ENCODE measurements around the gene TBX1. TPM values are rescaled to one million over a fixed set of nuclear protein-coding genes. Genes with fewer than 3 reads are reported as not detected.

TBX1 gene
- polyA plus RNA-seq, 3 donors = not detected

GRCh38 chr22:19748991-19749664 is 11.4 kb upstream of the TBX1 start:
- H3K36me3 ChIP-seq (replicated peaks in 1 of 2; ENCODE audit: control insufficient read depth in 1 of 2, insufficient read depth in 2 of 2, low read length in 2 of 2) = no peaks in the 10 kb centered on the region
- peaks cover 16 to 47% (median 25%) of the 10 kb centered on the region in 3 donors for H3K27me3 Mint-ChIP-seq (ENCODE audit: low read depth in 3 of 3)
- H3K27me3 ChIP-seq (ENCODE audit: control insufficient read depth in 2 of 2, insufficient read depth in 2 of 2, low read length in 2 of 2) = peaks cover 6 to 29% of the 10 kb centered on the region in 2 donors
- H3K27ac Mint-ChIP-seq = no peak overlapping the region
- no peaks in the 10 kb centered on the region for H4K20me1 ChIP-seq (ENCODE audit: insufficient read depth, low read length)
- no peak for DNase-seq
- H3K9me3 Mint-ChIP-seq = peaks cover 0 to 3% (median 0%) of the 10 kb centered on the region in 7 donors
- no peak overlapping the region for H3K9ac ChIP-seq (ENCODE audit: insufficient read depth, low read length, poor library complexity, severe bottlenecking)
- TF ChIP-seq CTCF (IDR thresholded peaks at IDR 0.05) = no peak
- intact Hi-C loops (cut with micrococcal nuclease) = no loop called here
- H3K9me3 ChIP-seq (replicated peaks in 1 of 2; ENCODE audit: control insufficient read depth in 1 of 2, insufficient read depth in 1 of 2, low read length in 2 of 2) = peaks cover 0 to under 1% of the 10 kb centered on the region in 2 donors
- H3K4me1 ChIP-seq (ENCODE audit: control insufficient read depth in 1 of 2, insufficient read depth in 2 of 2, low read length in 2 of 2) = no peaks in the 10 kb centered on the region
- H2AFZ ChIP-seq (ENCODE audit: insufficient read depth, low read depth, low read length, poor library complexity, severe bottlenecking) = no peak overlapping the region
- H3K79me2 ChIP-seq (ENCODE audit: insufficient read depth, low read length) = no peaks in the 10 kb centered on the region
- H3K4me2 ChIP-seq (replicated peaks; ENCODE audit: extremely low read depth, low read length, poor library complexity, severe bottlenecking) = no peak overlapping the region
- no peak overlapping the region for H3K4me3 ChIP-seq (replicated peaks in 1 of 3; ENCODE audit: low read depth in 2 of 3, low read length in 3 of 3)
- H3K36me3 Mint-ChIP-seq = no peaks in the 10 kb centered on the region
- 85% methylated on average over 14 of the region's 15 CpGs for WGBS (ENCODE audit: insufficient coverage)
- H3K4me3 Mint-ChIP-seq = no peak overlapping the region
- H3K27ac ChIP-seq (ENCODE audit: low read depth in 1 of 2, low read length in 2 of 2) = no peak overlapping the region
- no peaks in the 10 kb centered on the region for H3K4me1 Mint-ChIP-seq

DNA sequence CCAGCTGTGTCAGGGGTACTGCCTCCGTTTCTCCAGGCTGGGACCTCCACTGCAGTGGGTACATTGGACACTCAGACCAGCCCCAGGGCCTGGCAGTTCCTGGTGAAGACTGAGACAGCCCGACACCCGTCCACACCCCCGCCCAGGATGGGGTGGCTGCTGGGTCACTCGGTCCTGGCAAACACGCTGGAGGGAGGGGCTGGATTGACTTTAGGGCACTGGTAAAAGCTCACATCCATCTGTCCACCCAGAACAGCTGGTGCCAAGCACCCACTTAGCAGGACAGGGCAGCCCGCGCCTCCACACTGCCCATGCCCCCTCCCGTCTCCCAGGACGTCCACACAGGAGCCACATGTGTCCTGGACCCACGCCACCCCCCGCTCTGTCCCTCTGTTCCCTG is 10.7 kb upstream of the TBX1 start:
- Mint-ChIP-seq H3K36me3 (no peaks in the 10 kb centered on the region), H3K4me3 (no peak overlapping the region), H3K4me1 (no peaks in the 10 kb centered on the region), H3K27ac (no peak overlapping the region), H3K9me3 (peaks cover 0 to 10% (median 0%) of the 10 kb centered on the region in 7 donors), H3K27me3 (ENCODE audit: low read depth in 3 of 3) (peaks cover 24 to 54% (median 33%) of the 10 kb centered on the region in 3 donors)
- no peak for TF ChIP-seq CTCF (IDR thresholded peaks at IDR 0.05)
- H3K9me3 ChIP-seq (replicated peaks in 1 of 2; ENCODE audit: control insufficient read depth in 1 of 2, insufficient read depth in 1 of 2, low read length in 2 of 2) = peaks cover 0 to 8% of the 10 kb centered on the region in 2 donors
- peaks cover 11 to 36% of the 10 kb centered on the region in 2 donors for H3K27me3 ChIP-seq (ENCODE audit: control insufficient read depth in 2 of 2, insufficient read depth in 2 of 2, low read length in 2 of 2)
- 98% methylated on average over 7 of the region's 12 CpGs for WGBS (ENCODE audit: insufficient coverage)
- intact Hi-C loops (cut with micrococcal nuclease) = no loop called here
- no peak overlapping the region for H3K4me3 ChIP-seq (replicated peaks in 1 of 3; ENCODE audit: low read depth in 2 of 3, low read length in 3 of 3)
- H2AFZ ChIP-seq (ENCODE audit: insufficient read depth, low read depth, low read length, poor library complexity, severe bottlenecking) = no peak overlapping the region
- H3K4me2 ChIP-seq (replicated peaks; ENCODE audit: extremely low read depth, low read length, poor library complexity, severe bottlenecking) = no peak overlapping the region
- H3K4me1 ChIP-seq (ENCODE audit: control insufficient read depth in 1 of 2, insufficient read depth in 2 of 2, low read length in 2 of 2) = no peaks in the 10 kb centered on the region
- no peaks in the 10 kb centered on the region for H3K36me3 ChIP-seq (replicated peaks in 1 of 2; ENCODE audit: control insufficient read depth in 1 of 2, insufficient read depth in 2 of 2, low read length in 2 of 2)
- no peak overlapping the region for H3K27ac ChIP-seq (ENCODE audit: low read depth in 1 of 2, low read length in 2 of 2)
- no peaks in the 10 kb centered on the region for H4K20me1 ChIP-seq (ENCODE audit: insufficient read depth, low read length)
- DNase-seq = no peak
- H3K79me2 ChIP-seq (ENCODE audit: insufficient read depth, low read length) = no peaks in the 10 kb centered on the region
- no peak overlapping the region for H3K9ac ChIP-seq (ENCODE audit: insufficient read depth, low read length, poor library complexity, severe bottlenecking)

Data from CD14-positive monocyte (primary cell).